ENCODE data around the gene TBL1X.

Gene TBL1X

DNA sequence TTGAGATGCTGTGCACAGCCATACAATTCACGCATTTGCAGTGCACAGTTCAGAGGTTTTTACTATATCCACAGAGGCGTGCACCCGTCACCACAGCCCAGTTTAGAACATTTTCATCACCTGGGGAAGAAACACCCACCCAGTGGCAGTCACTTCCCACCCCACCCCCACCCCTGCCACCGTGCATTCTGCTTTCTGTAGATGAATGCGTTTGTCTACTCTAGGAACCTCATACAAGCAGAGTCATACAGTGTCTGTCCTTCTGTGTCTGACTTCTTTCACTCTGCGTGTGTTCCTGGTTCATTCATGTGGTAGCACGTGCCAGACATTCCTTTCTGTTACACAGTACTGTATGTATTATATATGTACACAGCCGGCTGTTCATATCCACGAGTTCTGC is 122.8 kb downstream of the TBL1X start:
- DNase-seq (ENCODE audit: low spot score): no peak

DNA sequence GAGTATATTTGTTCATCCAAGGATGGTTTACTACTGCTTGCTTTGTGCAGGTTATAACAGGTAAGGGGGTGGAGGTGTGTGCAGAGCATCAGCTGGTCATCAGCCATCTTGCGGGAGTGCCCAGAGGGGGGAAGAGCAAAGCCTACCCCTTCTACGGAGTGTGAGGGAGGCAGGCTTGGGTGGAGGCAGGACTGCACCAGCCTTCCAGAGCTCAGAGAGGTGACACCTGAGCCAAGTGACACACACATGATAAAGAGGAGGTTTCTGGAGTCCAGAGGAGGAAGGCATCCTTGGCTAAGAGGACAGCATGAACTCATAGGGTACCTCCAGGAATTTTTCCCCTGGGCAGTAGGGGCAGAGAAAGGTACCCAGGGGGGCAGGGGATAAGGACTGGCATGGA is 126.6 kb downstream of the TBL1X start:
- no peak for DNase-seq (ENCODE audit: low spot score)

DNA sequence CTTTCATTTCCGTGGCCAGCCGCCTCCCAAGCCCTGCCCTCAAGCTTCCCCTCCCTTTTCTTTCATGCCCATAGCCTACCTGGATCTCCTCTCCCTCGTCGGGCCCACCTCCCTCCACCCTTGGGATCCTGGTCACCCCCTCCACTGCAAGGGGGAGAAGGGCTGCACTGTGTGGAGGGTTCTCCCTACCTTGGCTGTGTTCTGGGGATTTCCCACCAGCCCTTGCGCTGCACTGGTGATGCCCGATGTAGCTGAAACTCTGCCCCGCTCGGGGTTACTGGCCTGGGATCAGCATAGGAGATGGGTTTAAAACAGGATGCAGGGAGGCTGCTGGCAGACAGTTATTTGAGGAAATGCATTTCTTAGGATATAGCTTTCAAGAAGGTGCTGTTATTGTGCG is 128.9 kb downstream of the TBL1X start:
- DNase-seq (ENCODE audit: low spot score): no peak

DNA sequence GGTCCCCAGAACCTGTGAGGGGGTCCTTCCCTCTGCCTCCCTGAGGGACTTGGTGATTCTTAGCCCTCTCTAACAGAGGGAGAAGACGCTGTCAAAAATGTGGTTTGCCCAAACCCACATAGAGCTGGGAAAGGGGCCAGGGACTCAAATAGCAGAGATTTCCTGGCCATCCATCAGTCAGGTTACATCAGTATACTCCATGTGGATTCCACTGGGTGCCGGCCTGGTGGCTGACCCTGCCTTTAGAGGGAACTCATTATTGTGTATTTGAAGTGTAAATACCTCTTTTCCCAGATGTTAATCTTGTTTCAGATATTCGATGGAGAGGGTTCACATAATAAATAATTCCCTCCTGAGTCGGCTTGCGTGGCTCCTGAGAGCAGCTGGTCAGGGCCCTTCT is 130.3 kb downstream of the TBL1X start:
- peak; percentile 31 for DNase-seq (ENCODE audit: low spot score)

DNA sequence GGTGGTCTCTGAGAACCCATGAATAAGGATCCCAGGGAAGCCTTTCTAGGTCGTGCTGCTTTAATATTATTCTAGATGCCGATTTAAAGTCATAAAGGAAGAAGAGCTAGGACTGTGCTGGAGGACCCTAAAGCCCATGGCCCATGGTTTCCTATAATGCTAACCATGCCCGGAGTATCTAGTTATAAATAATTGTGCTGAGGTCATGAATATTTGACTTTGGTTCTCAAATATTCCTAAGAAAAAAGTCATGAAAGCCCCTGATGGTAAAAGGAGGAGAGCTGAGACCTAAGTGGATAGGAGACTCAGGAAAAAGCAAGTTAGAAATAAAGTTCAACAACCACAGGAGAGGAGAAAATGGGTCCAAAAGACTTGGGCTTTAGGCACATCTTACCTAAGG is 132.0 kb downstream of the TBL1X start:
- no peak for DNase-seq (ENCODE audit: low spot score)

GRCh38 chrX:9597361-9598035 is 132.6 kb downstream of the TBL1X start:
- DNase-seq (ENCODE audit: low spot score): no peak

GRCh38 chrX:9598344-9598743 is 133.5 kb downstream of the TBL1X start:
- no peak for DNase-seq (ENCODE audit: low spot score)

DNA sequence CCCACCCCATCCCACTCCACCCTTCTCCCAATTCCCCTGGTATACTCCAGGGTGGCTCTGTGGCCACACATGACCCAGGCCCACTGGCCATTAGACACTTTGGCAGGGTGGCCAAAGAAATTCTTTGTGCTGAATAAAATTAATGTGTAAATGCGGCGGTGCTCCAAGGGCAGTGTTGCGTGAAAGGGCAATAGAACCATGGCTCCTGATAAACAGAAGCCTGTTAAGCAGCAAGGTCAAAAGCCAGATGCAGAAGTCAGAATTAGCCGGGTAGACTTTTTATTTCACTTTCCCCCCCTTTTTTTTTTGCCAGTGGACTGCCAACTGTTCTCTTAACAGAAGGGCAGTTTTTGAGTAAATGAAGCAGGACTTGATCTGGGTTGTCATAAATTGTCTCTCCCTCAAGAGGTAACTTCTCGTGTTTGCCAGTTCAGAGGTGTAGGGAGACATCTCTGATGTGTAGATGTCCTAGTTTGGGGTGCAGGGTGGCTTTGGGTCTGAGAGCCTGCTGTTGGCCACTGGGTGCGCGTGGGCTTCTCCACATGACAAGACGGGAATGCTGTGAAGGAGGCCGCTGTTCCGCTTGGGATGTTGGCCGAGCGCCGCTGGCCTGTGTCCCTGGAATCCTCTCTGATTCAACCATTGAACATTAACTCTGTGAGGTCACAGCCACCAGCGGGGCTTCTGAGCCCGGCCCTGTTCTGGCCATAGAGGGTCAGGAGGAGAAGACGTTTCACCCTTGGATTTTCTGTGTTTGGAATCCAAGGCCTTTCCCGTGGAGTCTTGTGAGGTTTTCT is 139.5 kb downstream of the TBL1X start:
- peak; percentile 32 for DNase-seq (ENCODE audit: low spot score)

GRCh38 chrX:9604908-9605306 is 140.0 kb downstream of the TBL1X start:
- no peak for DNase-seq (ENCODE audit: low spot score)

DNA sequence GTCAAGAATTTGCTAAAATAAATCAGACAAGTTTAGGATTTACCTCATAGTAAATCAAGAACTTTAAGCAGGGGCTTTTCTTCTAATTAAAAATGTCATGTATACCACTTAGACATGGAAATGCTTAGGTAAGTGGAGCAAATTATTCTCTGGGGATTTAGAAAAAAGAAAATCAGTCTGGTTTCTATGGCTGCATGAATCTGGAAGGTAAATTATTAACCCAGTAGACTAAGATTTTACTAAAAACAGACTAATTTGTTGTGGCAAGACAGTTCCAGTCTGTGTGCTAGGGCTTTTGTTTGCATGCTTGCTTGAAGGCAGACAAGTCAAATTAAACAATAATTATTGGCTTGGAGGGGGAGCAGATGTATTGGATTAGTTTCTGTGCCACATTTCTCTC is 140.6 kb downstream of the TBL1X start:
- DNase-seq (ENCODE audit: low spot score): no peak

DNA sequence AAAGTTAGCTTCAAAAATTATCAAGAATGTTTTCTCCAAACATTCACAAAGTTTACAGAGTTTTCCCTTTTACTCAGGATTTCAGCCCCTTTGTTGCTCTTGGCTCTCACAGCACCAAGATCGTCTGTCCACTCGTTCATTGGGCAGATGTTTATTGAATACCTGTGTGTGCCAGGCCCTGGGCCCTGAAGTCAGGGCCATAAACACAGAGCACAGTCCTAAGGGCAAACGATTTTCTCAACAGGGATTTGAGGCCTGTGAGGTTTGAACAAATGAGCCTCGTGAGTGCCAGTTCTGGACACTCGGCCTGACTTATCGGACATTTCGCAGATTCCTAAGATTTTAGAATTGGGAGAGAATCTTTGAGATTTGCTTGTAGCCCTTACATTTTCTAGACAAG is 142.1 kb downstream of the TBL1X start:
- no peak for DNase-seq (ENCODE audit: low spot score)

DNA sequence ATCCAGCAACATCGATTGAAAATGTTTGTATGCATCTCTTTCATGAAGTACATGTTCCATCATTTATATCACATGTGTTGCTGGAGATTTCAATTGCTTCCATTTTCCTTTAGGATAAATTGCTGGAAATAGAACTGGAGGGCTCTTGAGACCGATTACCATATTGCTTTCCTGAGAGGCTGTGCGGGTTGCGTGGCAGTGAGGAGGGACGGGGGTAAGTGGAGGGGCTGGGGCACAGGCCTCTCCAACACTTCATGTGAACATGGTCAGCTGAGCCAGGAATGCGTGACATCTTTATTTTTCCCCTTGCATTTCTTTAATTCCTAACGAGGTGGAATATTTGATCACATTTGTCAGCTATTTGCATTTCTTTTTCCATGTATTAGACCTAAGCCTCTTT is 144.6 kb downstream of the TBL1X start:
- DNase-seq (ENCODE audit: low spot score): no peak

DNA sequence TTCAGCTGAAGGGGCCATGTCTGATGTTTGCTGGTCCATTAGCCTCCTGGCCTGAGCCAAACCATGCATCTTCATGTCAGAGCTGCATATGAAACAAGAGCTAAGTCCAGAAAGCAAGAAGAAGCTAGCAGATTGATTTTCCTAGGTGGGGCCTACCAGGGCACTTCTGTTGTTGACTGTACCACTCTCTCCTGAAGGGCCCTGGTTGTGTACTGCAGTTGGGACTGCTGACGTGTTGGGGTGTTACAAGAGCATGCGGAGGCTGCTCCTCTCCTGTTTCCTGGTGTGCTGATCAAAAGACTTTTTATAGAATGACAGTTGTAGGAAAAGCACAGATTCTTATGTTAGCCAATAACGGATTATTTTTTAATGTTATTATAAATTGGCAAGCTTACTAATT is 145.1 kb downstream of the TBL1X start:
- no peak for DNase-seq (ENCODE audit: low spot score)

GRCh38 chrX:9610771-9611392 is 146.0 kb downstream of the TBL1X start:
- no peak for DNase-seq (ENCODE audit: low spot score)

- DNase-seq (ENCODE audit: low spot score): no peak
Measured at GRCh38 chrX:9611436-9612145, 146.7 kb downstream of the TBL1X start.

DNA sequence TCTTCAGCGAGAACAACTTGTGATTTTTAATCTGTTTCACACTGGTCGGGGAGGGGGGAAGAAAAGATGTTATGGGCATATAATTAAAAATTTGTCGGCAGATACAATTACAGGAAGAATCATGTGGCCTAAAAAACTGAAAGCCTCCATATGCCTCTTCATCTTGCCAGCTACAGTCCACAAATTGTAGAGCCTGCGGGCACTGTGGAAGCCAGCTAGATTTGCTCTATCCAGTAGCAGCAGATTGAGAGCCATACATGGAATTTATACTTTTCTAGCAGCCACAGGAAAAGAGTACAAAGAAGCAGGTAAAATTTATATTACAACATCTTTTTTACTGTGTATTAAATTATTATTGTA is 147.3 kb downstream of the TBL1X start:
- DNase-seq (ENCODE audit: low spot score): no peak

DNA sequence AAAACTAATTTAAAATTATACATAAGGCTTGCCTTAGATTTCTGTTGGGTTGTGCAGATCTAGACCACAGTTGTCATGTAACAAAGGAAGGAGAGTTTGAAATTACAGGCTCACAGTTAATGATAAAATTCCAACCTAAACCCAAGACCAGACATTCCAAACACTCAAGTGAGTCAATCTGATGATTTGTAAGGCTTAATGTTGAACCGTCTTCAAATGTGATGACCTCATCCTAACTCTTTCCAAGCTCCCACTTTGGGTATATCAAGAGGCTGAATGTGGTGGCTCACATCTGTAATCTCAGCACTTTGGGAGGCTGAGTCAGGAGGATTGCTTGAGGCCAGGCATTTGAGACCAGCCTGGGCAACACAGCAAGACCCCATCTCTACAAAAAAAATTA is 149.2 kb downstream of the TBL1X start:
- DNase-seq (ENCODE audit: low spot score): no peak

DNA sequence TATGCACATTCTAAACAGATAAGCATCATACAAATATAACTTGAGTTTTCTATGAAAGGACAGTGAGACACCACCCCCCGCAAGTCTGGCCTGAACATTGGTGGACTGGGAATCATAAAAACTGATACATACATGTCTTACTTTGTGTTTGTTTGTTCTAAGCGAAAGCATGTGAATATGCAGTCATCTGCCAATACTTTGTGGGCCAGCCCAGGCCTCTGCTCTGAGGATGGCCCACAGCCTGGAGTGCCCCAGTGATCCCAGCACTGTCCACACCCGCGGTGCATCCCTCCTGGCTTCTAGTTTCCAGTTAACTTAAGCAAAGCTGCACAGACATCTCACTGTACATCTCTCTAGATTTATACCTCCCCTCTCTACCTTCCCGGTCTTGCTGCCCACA is 154.3 kb downstream of the TBL1X start:
- DNase-seq (ENCODE audit: low spot score): no peak

DNA sequence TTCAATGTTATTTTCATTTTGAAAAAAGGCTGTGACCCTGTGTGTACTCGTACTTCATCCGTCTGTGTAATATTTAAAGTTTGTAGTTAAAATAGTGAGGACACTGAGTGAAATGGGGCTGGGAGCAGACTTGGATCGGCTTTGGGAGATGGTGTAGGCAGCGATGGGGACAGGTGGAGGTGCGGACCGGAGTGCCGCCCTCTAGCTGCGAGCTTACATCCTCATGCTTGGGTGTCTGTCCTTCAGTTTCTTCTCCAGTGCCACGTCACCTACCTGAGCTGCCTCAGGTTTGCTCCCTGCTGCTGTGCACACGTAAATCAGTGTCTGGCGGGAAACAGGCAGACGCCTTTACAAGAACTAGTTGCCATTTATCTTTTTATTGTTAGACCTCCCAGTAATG is 154.7 kb downstream of the TBL1X start:
- DNase-seq (ENCODE audit: low spot score): no peak

DNA sequence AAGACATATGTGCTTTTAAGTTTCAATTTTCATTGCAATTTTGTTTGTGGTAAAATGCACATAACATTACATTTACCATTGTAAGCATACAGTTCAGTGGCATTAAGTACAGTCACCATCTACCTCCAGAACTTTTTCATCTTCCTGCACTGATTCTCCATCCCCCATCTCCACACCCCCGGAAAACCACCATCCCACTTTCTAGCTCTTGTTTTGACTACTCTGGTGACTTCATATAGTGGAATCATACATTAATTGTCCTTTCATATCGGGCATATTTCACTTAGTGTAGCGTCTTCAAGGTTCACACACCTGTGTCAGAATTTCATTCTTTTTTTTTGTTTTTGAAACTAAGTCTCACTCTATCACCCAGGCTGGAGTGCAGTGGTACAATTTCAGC is 157.3 kb downstream of the TBL1X start:
- no peak for DNase-seq (ENCODE audit: low spot score)

DNA sequence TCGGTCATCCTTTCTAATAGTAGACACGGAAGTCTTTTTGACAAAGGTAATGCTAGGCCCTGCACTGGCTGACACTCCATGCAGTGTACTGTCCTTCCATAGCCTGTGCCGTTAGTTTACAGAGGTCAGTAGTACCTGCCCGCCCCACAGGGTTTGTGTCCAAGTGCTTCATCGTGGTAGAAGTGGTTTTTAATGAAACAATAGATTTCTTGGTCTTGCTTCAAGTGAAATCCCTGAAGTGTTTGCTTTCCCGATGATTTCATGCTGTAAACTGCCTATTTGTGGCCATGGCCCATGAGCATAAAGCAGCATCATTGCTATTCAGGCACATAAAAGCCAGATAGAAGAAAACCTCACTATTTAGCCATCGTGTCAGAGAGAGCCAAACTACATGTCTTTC is 161.5 kb downstream of the TBL1X start:
- DNase-seq (ENCODE audit: low spot score): no peak

- DNase-seq (ENCODE audit: low spot score): peak; percentile 35
Measured at GRCh38 chrX:9627922-9628321, 163.1 kb downstream of the TBL1X start.

Data from hepatic stellate cell (primary cell).